K562 (cell line): ENCODE measurements around the gene TFRC. TPM values are rescaled to one million over a fixed set of nuclear protein-coding genes. Genes with fewer than 3 reads are reported as not detected.

Source experiments
- JUND ChIP-seq, 2 experiments: IDR thresholded peaks; 2 replicates in 1 of 2; 3 replicates in 1 of 2; pipeline ENCODE4 v1.6.1; 2011; ENCODE audit warnings: borderline replicate concordance in 2 of 2, low read depth in 2 of 2, low read length in 2 of 2, improper control_type of control experiment in 1 of 2, missing biosample characterization in 1 of 2, missing genetic modification characterization in 1 of 2, missing genetic modification reagents in 1 of 2
- KLF1 ChIP-seq: fragments of 450-650 bp; IDR thresholded peaks from 2 replicates; pipeline ENCODE4 v1.6.1; 2016; ENCODE audit warnings: missing genetic modification characterization, missing compliant biosample characterization
- POLR2A ChIP-seq: fragments of 450-650 bp; conservative IDR thresholded peaks from 2 replicates; pipeline ENCODE4 v1.6.1; 2016
- POLR2AphosphoS2 ChIP-seq: IDR thresholded peaks from 2 replicates; pipeline ENCODE4 v1.6.1; 2012; ENCODE audit warnings: low read length, improper control_type of control experiment
- ZNF592 ChIP-seq: fragments of 450-650 bp; IDR thresholded peaks from 2 replicates; pipeline ENCODE4 v1.6.1; 2017; ENCODE audit warnings: antibody characterized with exemption, mild to moderate bottlenecking
- polyA plus RNA-seq, 8 experiments: library from polyadenylated mRNA; depleted of rRNA in 4 of 8; stranded (reverse) in 5 of 8; unstranded in 3 of 8; fragments of >200 nt; fragmentation: Nextera tagmentation in 2 of 8; fragmentation: Illumina TruSeq in 1 of 8; extraction: Ambion mirVana in 2 of 8; extraction: Trizol in 1 of 8; gene quantifications; 2 replicates each; pipeline versions ENCODE4 v1.2.1 to v1.2.3, GENCODE V29; 2011 to 2014; ENCODE audit warnings: inconsistent platforms in 1 of 8, missing spikeins in 1 of 8
- total RNA-seq, 7 experiments: library from RNA; depleted of rRNA in 6 of 7; stranded (reverse); fragments of >200 nt in 6 of 7; fragmentation: Illumina TruSeq in 2 of 7; extraction: Trizol in 2 of 7; gene quantifications; 2 replicates each; pipeline versions ENCODE4 v1.2.1 to v1.2.3, GENCODE V29; 2011 to 2021; ENCODE audit warnings: low replicate concordance in 1 of 7
- TF ChIP-seq, protein P1 (sequence below): fragments of 200-600 bp; sonication (generic); IDR thresholded peaks from one replicate; pipeline ENCODE4 v1.6.1; 2012; ENCODE audit warnings: mild to moderate bottlenecking, low read depth, low read length, inconsistent platforms

TFRC gene
- total and polyA plus RNA-seq, 9 of the 15 experiments (the other 6 are each of a cell fraction or from before 2014, with no cell fraction given): 149 to 679 (median 332) TPM

DNA sequence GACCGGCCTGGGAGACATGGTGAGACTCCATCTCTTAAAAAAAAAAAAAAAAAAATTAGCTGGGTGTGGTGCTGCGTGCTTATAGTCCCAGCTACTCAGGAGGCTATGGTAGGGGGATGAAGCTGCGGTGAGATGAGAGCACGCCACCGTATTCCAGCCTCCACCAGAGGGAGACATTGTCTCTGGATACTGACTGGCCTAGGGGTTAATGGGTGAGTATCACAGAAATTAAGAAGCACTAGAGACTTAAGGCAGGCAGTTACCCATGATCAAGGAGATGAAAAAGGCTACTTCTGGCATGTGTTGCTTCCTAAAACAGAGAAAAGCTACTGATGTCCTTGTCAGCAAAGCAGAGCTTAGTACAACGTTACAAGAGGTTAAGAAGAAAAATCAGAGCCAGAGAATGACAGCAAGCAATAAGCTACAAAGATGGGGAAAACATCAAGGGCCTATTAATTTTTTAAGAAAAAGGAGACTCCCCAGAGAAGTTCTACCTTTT, 8.6 kb downstream of the TFRC start (continued):
- peak; percentile 29; the same call in 1 of the 2 replicates for TF ChIP-seq ZNF592
- TF ChIP-seq, protein P1, sequence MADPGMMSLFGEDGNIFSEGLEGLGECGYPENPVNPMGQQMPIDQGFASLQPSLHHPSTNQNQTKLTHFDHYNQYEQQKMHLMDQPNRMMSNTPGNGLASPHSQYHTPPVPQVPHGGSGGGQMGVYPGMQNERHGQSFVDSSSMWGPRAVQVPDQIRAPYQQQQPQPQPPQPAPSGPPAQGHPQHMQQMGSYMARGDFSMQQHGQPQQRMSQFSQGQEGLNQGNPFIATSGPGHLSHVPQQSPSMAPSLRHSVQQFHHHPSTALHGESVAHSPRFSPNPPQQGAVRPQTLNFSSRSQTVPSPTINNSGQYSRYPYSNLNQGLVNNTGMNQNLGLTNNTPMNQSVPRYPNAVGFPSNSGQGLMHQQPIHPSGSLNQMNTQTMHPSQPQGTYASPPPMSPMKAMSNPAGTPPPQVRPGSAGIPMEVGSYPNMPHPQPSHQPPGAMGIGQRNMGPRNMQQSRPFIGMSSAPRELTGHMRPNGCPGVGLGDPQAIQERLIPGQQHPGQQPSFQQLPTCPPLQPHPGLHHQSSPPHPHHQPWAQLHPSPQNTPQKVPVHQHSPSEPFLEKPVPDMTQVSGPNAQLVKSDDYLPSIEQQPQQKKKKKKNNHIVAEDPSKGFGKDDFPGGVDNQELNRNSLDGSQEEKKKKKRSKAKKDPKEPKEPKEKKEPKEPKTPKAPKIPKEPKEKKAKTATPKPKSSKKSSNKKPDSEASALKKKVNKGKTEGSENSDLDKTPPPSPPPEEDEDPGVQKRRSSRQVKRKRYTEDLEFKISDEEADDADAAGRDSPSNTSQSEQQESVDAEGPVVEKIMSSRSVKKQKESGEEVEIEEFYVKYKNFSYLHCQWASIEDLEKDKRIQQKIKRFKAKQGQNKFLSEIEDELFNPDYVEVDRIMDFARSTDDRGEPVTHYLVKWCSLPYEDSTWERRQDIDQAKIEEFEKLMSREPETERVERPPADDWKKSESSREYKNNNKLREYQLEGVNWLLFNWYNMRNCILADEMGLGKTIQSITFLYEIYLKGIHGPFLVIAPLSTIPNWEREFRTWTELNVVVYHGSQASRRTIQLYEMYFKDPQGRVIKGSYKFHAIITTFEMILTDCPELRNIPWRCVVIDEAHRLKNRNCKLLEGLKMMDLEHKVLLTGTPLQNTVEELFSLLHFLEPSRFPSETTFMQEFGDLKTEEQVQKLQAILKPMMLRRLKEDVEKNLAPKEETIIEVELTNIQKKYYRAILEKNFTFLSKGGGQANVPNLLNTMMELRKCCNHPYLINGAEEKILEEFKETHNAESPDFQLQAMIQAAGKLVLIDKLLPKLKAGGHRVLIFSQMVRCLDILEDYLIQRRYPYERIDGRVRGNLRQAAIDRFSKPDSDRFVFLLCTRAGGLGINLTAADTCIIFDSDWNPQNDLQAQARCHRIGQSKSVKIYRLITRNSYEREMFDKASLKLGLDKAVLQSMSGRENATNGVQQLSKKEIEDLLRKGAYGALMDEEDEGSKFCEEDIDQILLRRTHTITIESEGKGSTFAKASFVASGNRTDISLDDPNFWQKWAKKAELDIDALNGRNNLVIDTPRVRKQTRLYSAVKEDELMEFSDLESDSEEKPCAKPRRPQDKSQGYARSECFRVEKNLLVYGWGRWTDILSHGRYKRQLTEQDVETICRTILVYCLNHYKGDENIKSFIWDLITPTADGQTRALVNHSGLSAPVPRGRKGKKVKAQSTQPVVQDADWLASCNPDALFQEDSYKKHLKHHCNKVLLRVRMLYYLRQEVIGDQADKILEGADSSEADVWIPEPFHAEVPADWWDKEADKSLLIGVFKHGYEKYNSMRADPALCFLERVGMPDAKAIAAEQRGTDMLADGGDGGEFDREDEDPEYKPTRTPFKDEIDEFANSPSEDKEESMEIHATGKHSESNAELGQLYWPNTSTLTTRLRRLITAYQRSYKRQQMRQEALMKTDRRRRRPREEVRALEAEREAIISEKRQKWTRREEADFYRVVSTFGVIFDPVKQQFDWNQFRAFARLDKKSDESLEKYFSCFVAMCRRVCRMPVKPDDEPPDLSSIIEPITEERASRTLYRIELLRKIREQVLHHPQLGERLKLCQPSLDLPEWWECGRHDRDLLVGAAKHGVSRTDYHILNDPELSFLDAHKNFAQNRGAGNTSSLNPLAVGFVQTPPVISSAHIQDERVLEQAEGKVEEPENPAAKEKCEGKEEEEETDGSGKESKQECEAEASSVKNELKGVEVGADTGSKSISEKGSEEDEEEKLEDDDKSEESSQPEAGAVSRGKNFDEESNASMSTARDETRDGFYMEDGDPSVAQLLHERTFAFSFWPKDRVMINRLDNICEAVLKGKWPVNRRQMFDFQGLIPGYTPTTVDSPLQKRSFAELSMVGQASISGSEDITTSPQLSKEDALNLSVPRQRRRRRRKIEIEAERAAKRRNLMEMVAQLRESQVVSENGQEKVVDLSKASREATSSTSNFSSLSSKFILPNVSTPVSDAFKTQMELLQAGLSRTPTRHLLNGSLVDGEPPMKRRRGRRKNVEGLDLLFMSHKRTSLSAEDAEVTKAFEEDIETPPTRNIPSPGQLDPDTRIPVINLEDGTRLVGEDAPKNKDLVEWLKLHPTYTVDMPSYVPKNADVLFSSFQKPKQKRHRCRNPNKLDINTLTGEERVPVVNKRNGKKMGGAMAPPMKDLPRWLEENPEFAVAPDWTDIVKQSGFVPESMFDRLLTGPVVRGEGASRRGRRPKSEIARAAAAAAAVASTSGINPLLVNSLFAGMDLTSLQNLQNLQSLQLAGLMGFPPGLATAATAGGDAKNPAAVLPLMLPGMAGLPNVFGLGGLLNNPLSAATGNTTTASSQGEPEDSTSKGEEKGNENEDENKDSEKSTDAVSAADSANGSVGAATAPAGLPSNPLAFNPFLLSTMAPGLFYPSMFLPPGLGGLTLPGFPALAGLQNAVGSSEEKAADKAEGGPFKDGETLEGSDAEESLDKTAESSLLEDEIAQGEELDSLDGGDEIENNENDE: peak; percentile 18
- TF ChIP-seq JUND (IDR thresholded peaks at IDR 0.05; ENCODE audit: borderline replicate concordance, low read depth, low read length): 0 out of 2 replicates have a peak, but pooled peaks have one; percentile 5
- 0 out of 3 replicates have a peak, but pooled peaks have one; percentile 13 for TF ChIP-seq JUND (tag; IDR thresholded peaks at IDR 0.05; ENCODE audit: borderline replicate concordance, low read depth, low read length)
- no peak for TF ChIP-seq KLF1 (tag)
- peak; percentile 55 for TF ChIP-seq POLR2A
- TF ChIP-seq POLR2AphosphoS2: peak; percentile 80
